HCT116 (cell line): Measurements from ENCODE around the gene TFE3. TPM values are rescaled to one million over a fixed set of nuclear protein-coding genes. Genes with fewer than 3 reads are reported as not detected.

Experiments used
- ATAC-seq: fragments of 200-7000 bp; cut with Tn5 transposase; 2 replicates; pipeline ENCODE4 v1.9.1; 2020; ENCODE audit warnings: mild to moderate bottlenecking, moderate library complexity
- BruUV-seq: library from RNA; stranded (reverse); fragments of 400-500 nt; replicated peaks from 2 replicates; lab custom pipeline; 2021; lab: Mats Ljungman, UMichigan
- CTCF ChIA-PET: fragments of 300-600 bp; sonication (Branson Sonifier 250); formaldehyde crosslinking; loops from one replicate; lab custom pipeline; 2021; ENCODE audit warnings: antibody characterized with exemption; lab: Charles Lee
- POLR2A ChIA-PET: fragments of 300-600, 350-600 bp; sonication (Branson Sonifier 250); formaldehyde crosslinking; loops from one replicate; lab custom pipeline; 2021; ENCODE audit warnings: antibody characterized with exemption; lab: Charles Lee
- RAD21 ChIA-PET, 2 experiments: fragments of 300-600 bp; sonication (Branson Sonifier 250); formaldehyde crosslinking; loops; one replicate each; lab custom pipeline; 2023; ENCODE audit warnings: low total read pairs in 2 of 2; ENCODE audit not compliant: uncharacterized antibody in 2 of 2, unreplicated experiment in 2 of 2, low non-redundant PET in 1 of 2; lab: Charles Lee
- DNase-seq: peaks from one replicate; pipeline ENCODE4 v3.0.0-alpha.2; 2010; ENCODE audit warnings: low read depth, low spot score
- H2AFZ ChIP-seq: fragments of 200-600 bp; shearing (Covaris generic), sonication (generic); 2 replicates; pipeline ENCODE4 v1.6.1; 2017; ENCODE audit warnings: low read depth, mixed run types, mixed read lengths, antibody characterized with exemption, low read length; ENCODE audit not compliant: poor library complexity, severe bottlenecking
- H3K27ac ChIP-seq: 2 replicates; pipeline ENCODE4 v1.5.1; 2012; ENCODE audit warnings: low read depth, low read length
- H3K27me3 ChIP-seq: fragments of 200-600 bp; sonication (generic); 2 replicates; pipeline ENCODE4 v1.6.1; 2016; ENCODE audit warnings: mixed run types, low read length, mixed read lengths; ENCODE audit not compliant: insufficient read depth
- H3K36me3 ChIP-seq, 2 experiments: fragments of 200-500 bp in 1 of 2; fragments of 200-600 bp in 1 of 2; sonication (Bioruptor generic) in 1 of 2; sonication (generic) in 1 of 2; 2 replicates each; pipeline versions ENCODE4 v1.5.1 to v1.6.1; 2014 to 2016; ENCODE audit warnings: low read length in 2 of 2, inconsistent platforms in 1 of 2, mixed read lengths in 1 of 2, mixed run types in 1 of 2; ENCODE audit not compliant: insufficient read depth in 2 of 2, control insufficient read depth in 1 of 2
- H3K4me1 ChIP-seq, 2 experiments: fragments of 200-600 bp in 1 of 2; sonication (generic) in 1 of 2; 2 replicates each; pipeline versions ENCODE4 v1.5.1 to v1.6.1; 2012 to 2017; ENCODE audit warnings: low read length in 2 of 2, inconsistent platforms in 1 of 2, mild to moderate bottlenecking in 1 of 2, mixed read lengths in 1 of 2, mixed run types in 1 of 2, moderate library complexity in 1 of 2; ENCODE audit not compliant: insufficient read depth in 2 of 2, control insufficient read depth in 1 of 2
- H3K4me2 ChIP-seq: fragments of 200-600 bp; sonication (generic); 2 replicates; pipeline ENCODE4 v1.6.1; 2017; ENCODE audit warnings: mixed run types, low read length, mixed read lengths
- H3K4me3 ChIP-seq, 2 experiments: fragments of 200-600 bp in 1 of 2; sonication (generic) in 1 of 2; replicated peaks in 1 of 2; 2 replicates each; pipeline ENCODE4 v1.5.1; 2011 to 2016; ENCODE audit warnings: low read length in 2 of 2, control low read depth in 1 of 2, low read depth in 1 of 2, mild to moderate bottlenecking in 1 of 2, mixed read lengths in 1 of 2, mixed run types in 1 of 2
- H3K79me2 ChIP-seq: fragments of 200-600 bp; sonication (generic); 2 replicates; pipeline ENCODE4 v1.6.1; 2017; ENCODE audit warnings: mild to moderate bottlenecking, mixed run types, low read length, moderate library complexity, mixed read lengths; ENCODE audit not compliant: insufficient read depth
- H3K9ac ChIP-seq: fragments of 200-600 bp; sonication (generic); 2 replicates; pipeline ENCODE4 v1.6.1; 2016; ENCODE audit warnings: low read length, mixed read lengths
- H3K9me2 ChIP-seq: fragments of 200-600 bp; sonication (generic), shearing (Covaris generic); 2 replicates; pipeline ENCODE4 v1.6.1; 2017; ENCODE audit warnings: mixed run types, mild to moderate bottlenecking, moderate library complexity; ENCODE audit not compliant: insufficient read depth
- H3K9me3 ChIP-seq, 2 experiments: fragments of 200-500 bp in 1 of 2; fragments of 200-600 bp in 1 of 2; sonication (Bioruptor generic) in 1 of 2; sonication (generic) in 1 of 2; 2 replicates each; pipeline ENCODE4 v1.6.1; 2014 to 2017; ENCODE audit warnings: low read length in 2 of 2, mixed read lengths in 2 of 2, inconsistent platforms in 1 of 2, low read depth in 1 of 2, mild to moderate bottlenecking in 1 of 2, mixed run types in 1 of 2, moderate library complexity in 1 of 2; ENCODE audit not compliant: control insufficient read depth in 1 of 2, insufficient read depth in 1 of 2
- H4K20me1 ChIP-seq: fragments of 200-600 bp; sonication (generic), shearing (Covaris generic); 2 replicates; pipeline ENCODE4 v1.6.1; 2017; ENCODE audit warnings: mixed run types, mild to moderate bottlenecking, moderate library complexity; ENCODE audit not compliant: insufficient read depth
- CTCF ChIP-seq, 3 experiments: fragments of 200-600 bp in 1 of 3; sonication (generic) in 1 of 3; IDR thresholded peaks in 2 of 3; conservative IDR thresholded peaks in 1 of 3; 2 replicates each; pipeline ENCODE4 v1.5.1; 2012 to 2017; ENCODE audit warnings: low read depth in 2 of 3, low read length in 2 of 3, antibody characterized with exemption in 1 of 3, borderline replicate concordance in 1 of 3, control low read depth in 1 of 3, mild to moderate bottlenecking in 1 of 3, mixed read lengths in 1 of 3, mixed run types in 1 of 3, moderate library complexity in 1 of 3; ENCODE audit not compliant: insufficient read depth in 1 of 3
- ELF1 ChIP-seq: IDR thresholded peaks from 2 replicates; pipeline ENCODE4 v1.6.1; 2012; ENCODE audit warnings: low read depth, borderline replicate concordance
- EZH2phosphoT487 ChIP-seq: fragments of 200-600 bp; IDR thresholded peaks from 2 replicates; pipeline ENCODE4 v1.6.1; 2018; ENCODE audit warnings: antibody characterized with exemption, borderline replicate concordance
- POLR2A ChIP-seq: IDR thresholded peaks from 2 replicates; pipeline ENCODE4 v1.7.0; 2011; ENCODE audit warnings: borderline replicate concordance; ENCODE audit not compliant: insufficient read depth, insufficient read length; ENCODE audit errors: extremely low read depth
- RAD21 ChIP-seq: IDR thresholded peaks from 2 replicates; pipeline ENCODE4 v1.6.1; 2012; ENCODE audit warnings: low read depth, mild to moderate bottlenecking
- TCF7L2 ChIP-seq: IDR thresholded peaks from 2 replicates; pipeline ENCODE4 v1.7.0; 2011; ENCODE audit warnings: borderline replicate concordance, inconsistent platforms; ENCODE audit not compliant: insufficient read depth, insufficient read length; ENCODE audit errors: extremely low read depth
- YY1 ChIP-seq: IDR thresholded peaks from 2 replicates; pipeline ENCODE4 v1.6.1; 2011; ENCODE audit warnings: low read length, low read depth, moderate library complexity, mild to moderate bottlenecking; ENCODE audit not compliant: insufficient replicate concordance; ENCODE audit errors: extremely low read depth
- ZFX ChIP-seq: fragments of 450-650 bp; IDR thresholded peaks from 2 replicates; pipeline ENCODE4 v1.6.1; 2017
- ZNF274 ChIP-seq: fragments of 200-500 bp; sonication (Bioruptor generic); IDR thresholded peaks from 2 replicates; pipeline ENCODE4 v1.6.1; 2014; ENCODE audit warnings: mild to moderate bottlenecking, low read depth, low read length, inconsistent platforms
- intact Hi-C: fragments of 100-400 bp; cut with micrococcal nuclease; formaldehyde crosslinking; loops from 2 replicates; pipeline ENCODE4 v1.10.0; 2022
- total RNA-seq: library from RNA; stranded (reverse); gene quantifications from one replicate; pipeline ENCODE4 v1.2.1, GENCODE V29; 2021; ENCODE audit not compliant: unreplicated experiment
- TF ChIP-seq, protein P1 (sequence below): IDR thresholded peaks from 2 replicates; pipeline ENCODE4 v1.6.1; 2012

The TFE3 gene
- total RNA-seq, 1 experiment from 2014 or later, result 17.1 TPM

- Histone ChIP-seq H3K4me2 (no peak overlapping the region), H3K79me2 (peaks cover 5% of the 10 kb centered on the region; the same call in 1 of the 2 replicates), H3K27me3 (no peaks in the 10 kb centered on the region), H3K9ac (no peak overlapping the region), H3K4me1 (peaks cover 0 to 7% of the 10 kb centered on the region in 2 experiments; a peak in 1 of 4 replicates), H4K20me1 (no peaks in the 10 kb centered on the region), H2AFZ (no peak overlapping the region), H3K9me2 (no peaks in the 10 kb centered on the region), H3K27ac (no peak overlapping the region), H3K9me3 (no peaks in the 10 kb centered on the region), H3K36me3 (no peaks in the 10 kb centered on the region; a peak in 1 of 4 replicates), H3K4me3 (no peak overlapping the region)
- POLR2A ChIA-PET, result no interaction called here
- no TSS peak for BruUV-seq
- intact Hi-C loops, result no loop called here
- RAD21 ChIA-PET, result no interaction called here
- TF ChIP-seq ZFX (no peak), RAD21 (no peak), ZNF274 (no peak), CTCF (IDR thresholded peaks at IDR 0.05 in 2 of 3, conservative IDR thresholded peaks at IDR 0.05 in 1 of 3; ENCODE audit: borderline replicate concordance in 1 of 3, insufficient read depth in 1 of 3, low read depth in 2 of 3, low read length in 2 of 3) (no peak), ELF1 (no peak), TCF7L2 (no peak), YY1 (no peak), POLR2A (no peak), EZH2phosphoT487 (no peak)
- TF ChIP-seq, protein P1, sequence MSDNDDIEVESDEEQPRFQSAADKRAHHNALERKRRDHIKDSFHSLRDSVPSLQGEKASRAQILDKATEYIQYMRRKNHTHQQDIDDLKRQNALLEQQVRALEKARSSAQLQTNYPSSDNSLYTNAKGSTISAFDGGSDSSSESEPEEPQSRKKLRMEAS, result no peak
- ATAC-seq (no peak), DNase-seq (no peak)
- CTCF ChIA-PET, result no interaction called here
These were observed 45.3 kb downstream of the TFE3 start for GRCh38 chrX:48997865-48998264.
